Activated T-cell treated with anti-CD3 and anti-CD28 coated beads for 24 hours (primary cell): ENCODE results near the gene ZFAND2B.
A peak's percentile ranks its signal among the peaks of the same experiment; 100 is the strongest.
"Not testable (repeated sequence)": the region's sequence is repeated elsewhere in the genome, so short reads cannot be mapped to it uniquely, and the experiment has no call there.

ENCODE experiments used
- DNase-seq: peaks from one replicate; pipeline ENCODE4 v3.0.0-alpha.2; 2020; ENCODE audit warnings: low read depth

Gene ZFAND2B

DNA sequence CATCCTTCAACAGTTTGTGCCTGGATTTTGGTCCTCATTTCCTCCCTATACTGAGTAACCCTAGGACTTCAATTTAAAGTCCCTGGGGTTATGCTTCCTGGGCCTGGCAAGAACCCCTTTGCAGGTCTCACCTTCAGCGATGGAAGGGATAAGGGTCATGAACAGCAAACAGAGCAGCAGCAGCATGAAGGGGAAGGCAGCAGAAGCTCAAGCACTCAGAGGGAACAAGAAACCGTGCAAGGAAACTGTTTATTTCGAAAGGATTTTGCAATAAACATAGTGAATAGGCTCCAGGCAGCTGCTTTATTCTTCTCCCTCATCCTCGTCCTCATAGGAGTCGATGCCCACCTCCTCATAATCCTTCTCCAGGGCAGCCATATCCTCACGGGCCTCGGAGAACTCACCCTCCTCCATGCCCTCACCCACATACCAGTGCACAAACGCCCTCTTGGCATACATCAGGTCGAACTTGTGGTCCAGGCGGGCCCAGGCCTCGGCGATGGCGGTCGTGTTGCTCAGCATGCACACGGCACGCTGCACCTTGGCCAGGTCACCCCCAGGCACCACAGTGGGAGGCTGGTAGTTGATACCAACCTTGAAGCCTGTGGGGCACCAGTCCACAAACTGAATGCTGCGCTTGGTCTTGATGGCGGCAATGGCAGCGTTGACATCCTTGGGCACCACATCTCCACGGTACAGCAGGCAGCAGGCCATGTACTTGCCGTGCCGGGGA is 43.6 kb downstream of the ZFAND2B start:
- no peak for DNase-seq

DNA sequence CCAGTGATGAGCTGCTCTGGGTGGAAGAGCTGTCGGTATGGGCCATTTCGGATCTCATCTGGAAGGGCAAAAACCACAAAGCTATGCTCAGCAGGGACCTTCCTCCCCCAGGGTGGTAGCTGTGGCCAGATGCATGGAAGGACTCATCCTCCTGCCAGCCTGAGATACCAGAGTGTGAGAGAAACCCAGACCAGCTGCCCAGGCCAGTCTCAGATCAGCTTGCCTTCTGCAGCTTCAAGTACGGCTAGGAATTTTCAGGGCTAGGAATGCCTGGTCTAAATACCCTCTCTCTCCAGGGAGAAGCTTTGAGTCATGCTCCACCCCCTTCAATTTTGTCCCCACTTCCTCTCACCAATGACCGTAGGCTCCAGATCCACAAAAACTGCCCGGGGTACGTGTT is 45.1 kb downstream of the ZFAND2B start:
- DNase-seq, result no peak

DNA sequence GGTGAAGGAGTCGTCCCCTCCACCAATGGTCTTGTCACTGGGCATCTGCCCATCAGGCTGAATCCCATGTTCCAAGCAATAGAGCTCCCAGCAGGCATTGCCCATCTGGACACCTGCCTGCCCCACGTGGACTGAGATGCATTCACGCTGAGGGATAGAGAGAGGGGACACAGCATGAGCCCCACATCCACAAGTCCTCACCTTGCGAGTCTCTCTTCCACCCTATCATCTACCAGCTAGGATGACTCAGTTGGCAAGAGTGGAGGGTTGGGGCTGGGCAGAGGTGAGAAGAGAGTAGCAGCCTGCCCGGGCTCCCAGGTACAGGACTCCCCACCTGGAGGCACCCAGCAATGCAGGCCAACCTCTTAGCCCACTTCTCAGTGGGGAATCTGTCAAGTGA is 45.5 kb downstream of the ZFAND2B start:
- no peak for DNase-seq

DNA sequence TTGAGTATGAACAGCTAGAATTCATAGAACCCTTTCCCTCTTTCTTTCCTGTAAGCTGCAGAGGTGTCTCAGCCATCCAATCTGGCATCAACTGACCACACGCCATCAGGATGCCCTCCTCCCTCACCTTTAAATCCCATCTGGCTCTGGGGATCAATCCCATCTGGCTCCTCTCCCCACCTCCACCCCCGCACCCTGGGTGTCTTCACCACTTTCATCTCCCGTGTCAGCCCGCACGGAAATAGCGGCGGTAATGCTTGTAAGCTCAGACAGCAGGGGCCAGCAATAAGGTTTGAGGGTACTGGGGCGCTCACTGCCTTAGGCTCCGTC is 46.0 kb downstream of the ZFAND2B start:
- DNase-seq, result no peak

DNA sequence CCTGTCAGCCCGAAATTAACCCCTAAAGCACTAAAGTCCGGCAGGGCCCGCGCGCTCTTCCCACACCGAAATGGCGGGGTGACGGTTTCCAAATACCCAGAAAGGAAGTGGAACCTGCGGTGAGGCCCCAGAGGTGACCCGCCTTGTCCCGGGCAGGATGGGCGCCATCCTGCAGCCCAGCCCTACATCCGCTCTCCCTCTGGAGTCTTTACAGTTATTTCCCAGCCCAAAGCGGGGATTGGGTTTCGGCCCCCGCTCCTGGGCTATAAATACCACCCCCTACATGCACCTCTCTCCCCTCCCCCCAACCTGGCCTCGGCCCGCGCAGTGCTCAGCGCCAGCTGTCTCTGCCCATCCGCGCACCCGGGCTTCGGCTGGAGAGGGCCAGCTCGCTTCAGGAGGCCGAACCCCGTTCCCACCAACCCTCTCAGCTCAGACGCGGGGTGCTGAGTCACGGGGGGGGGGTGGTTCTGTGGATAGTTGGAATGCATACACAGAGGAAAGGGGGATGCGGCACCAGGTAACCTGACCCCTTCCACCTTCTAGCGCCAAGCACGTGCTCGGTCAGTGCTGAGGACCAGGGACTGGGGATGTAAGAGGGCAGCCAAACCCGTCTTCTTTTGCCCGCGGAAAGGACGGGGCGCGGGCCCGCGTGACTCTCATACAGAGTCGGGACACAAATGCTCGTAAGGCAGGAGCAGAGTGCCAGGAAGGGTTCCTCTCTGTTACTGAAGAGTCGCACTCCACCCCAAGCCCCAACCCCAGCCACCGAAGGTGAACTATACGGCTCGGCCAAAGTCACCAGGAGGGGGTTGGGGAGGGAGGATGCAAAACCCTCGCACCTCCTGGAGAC is 46.5 kb downstream of the ZFAND2B start, which contains the start of gene TUBA4B:
Gene TUBA4B (plus strand): TSS at position 344 of the 853 bp plus-strand sequence. CDS start 165 bp downstream, at position 509.
- DNase-seq, result no peak

DNA sequence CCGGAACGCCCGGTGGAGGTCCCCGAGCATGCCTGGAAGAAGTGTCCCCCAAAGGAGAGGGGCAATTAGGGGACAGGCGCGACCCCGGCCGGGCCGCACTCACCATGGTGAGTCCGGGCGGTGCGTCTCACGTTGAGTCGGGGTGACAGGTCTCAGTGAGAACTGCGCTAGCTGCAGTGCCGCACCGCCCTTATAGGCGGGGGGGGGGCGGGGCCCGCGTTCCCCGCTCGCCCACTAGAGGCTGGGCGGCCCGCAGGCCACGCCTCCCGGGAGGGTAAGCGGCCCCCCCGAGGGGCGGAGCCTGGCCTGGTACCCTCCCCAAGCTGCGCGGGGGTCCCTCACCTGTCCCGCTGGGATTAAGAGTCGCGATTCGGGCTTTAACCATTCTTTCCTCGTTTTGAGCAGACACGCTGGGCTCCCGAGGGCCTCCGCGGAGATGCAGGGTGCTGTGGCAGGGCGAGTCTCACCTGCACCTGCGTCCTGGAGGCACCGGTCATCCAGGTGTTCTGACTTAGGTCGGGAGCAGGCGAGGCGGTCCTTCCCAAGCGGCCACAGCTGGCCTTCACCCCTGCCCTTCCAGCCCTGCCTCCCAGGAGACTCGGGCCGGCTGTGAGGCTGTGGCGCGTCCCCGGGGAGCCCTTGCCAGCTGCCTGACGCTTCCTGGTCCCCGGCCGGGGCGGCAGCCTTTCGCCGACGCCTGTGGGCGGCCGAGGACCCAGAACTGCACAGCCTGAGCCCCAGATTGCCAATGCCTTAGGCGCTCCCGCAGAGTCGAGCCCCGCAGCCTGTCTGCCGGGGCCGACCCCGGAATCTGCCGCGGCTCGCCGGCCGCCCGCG is 47.4 kb downstream of the ZFAND2B start, which contains the start of gene TUBA4A:
Gene TUBA4A (minus strand): TSS at position 166 of the 837 bp plus-strand sequence. CDS start 60 bp downstream, at position 106.
- DNase-seq, result peak; percentile 86

DNA sequence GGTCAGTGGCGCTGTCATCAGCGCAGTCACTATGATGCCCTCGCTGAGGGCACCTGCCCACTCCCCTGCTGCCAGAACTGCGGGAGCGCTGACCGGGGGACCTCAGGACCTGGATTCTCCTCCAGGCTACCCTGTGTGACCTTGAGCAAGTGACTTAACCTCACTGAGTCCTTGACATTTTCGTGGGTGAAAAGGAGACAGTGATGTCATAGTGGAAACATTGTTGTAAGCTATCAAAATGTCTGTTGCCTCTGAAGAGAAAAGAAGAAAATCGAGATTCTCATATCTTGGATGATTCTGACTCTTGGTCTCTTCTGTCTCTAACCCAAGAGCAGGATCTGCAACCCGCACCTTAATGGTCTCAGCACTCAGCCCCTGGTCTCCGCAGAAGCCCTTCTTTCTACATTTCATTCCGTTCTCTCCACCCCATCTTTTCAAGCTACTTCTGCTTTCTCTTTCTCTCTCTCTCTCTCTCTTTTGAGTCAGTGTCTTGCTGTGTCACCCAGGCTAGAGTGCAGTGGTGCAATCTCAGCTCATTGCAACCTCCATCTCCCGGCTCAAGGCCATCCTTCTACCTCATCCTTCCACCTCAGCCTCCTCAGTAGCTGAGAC is 48.1 kb downstream of the ZFAND2B start:
- DNase-seq, result no peak

DNA sequence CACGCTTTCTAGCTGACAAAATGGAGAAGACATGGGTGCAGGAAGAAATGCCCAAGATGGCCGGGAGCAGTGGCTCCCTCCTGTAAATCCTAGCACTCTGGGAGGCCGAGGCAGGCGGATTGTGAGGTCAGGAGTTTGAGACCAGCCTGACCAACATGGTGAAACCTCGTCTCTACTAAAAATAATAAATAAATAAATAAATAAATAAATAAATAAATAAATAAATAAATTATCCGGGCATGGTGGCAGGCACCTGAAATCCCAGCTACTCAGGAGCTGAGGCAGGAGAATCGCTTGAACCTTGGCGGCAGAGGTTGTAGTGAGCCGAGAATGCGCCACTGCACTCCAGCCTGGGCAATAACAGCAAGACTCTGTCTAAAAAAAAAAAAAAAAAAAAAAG is 52.4 kb downstream of the ZFAND2B start:
- not testable (repeated sequence) for DNase-seq
